SK-N-SH (cell line): ENCODE data around the gene SMIM44. TPM values are rescaled to one million over a fixed set of nuclear protein-coding genes. Genes with fewer than 3 reads are reported as not detected.

Source experiments
- CTCF ChIA-PET: fragments of 300-600, 350-600 bp; formaldehyde crosslinking; extraction: SDS; loops from one replicate; lab custom pipeline; 2021; lab: Yijun Ruan, JAX
- POLR2A ChIA-PET: fragments of 350-600 bp; sonication (Branson Sonifier 250); formaldehyde crosslinking; extraction: SDS; loops from one replicate; lab custom pipeline; 2020; ENCODE audit warnings: antibody characterized with exemption, inconsistent platforms; lab: Yijun Ruan, JAX
- DNase-seq: peaks from one replicate; pipeline ENCODE4 v3.0.0; 2012
- H2AFZ ChIP-seq: fragments of 200-600 bp; sonication (generic); 2 replicates; pipeline ENCODE4 v1.8.1; 2016; ENCODE audit warnings: antibody characterized with exemption, mild to moderate bottlenecking, low read depth
- H3F3A ChIP-seq: fragments of 200-600 bp; sonication (generic); replicated peaks from 2 replicates; pipeline ENCODE3; 2016; ENCODE audit warnings: antibody characterized with exemption, mild to moderate bottlenecking; ENCODE audit not compliant: insufficient read depth
- H3K27ac ChIP-seq, 2 experiments: fragments of 200-500 bp in 1 of 2; fragments of 200-600 bp in 1 of 2; sonication (Bioruptor generic) in 1 of 2; sonication (generic), shearing (Covaris generic) in 1 of 2; 2 replicates each; pipeline versions ENCODE4 v1.5.1 to v1.6.1; 2014 to 2016; ENCODE audit warnings: low read depth in 2 of 2, inconsistent platforms in 1 of 2, low read length in 1 of 2, mild to moderate bottlenecking in 1 of 2, mixed read lengths in 1 of 2
- H3K27me3 ChIP-seq: fragments of 200-600 bp; sonication (generic), shearing (Covaris generic); 2 replicates; pipeline ENCODE4 v1.6.1; 2016; ENCODE audit warnings: mixed run types; ENCODE audit not compliant: insufficient read depth
- H3K36me3 ChIP-seq, 2 experiments: fragments of 200-500 bp in 1 of 2; fragments of 200-600 bp in 1 of 2; sonication (Bioruptor generic) in 1 of 2; sonication (generic) in 1 of 2; replicated peaks in 1 of 2; 2 replicates each; pipeline versions ENCODE3 to v1.5.1; 2014 to 2016; ENCODE audit warnings: low read length in 1 of 2, mild to moderate bottlenecking in 1 of 2; ENCODE audit not compliant: insufficient read depth in 2 of 2, control insufficient read depth in 1 of 2
- H3K4me1 ChIP-seq, 2 experiments: fragments of 200-500 bp in 1 of 2; fragments of 200-600 bp in 1 of 2; sonication (Bioruptor generic) in 1 of 2; sonication (generic), shearing (Covaris generic) in 1 of 2; 2 replicates each; pipeline versions ENCODE4 v1.5.1 to v1.6.1; 2014 to 2016; ENCODE audit warnings: low read depth in 1 of 2, low read length in 1 of 2, mixed run types in 1 of 2; ENCODE audit not compliant: insufficient read depth in 2 of 2, control insufficient read depth in 1 of 2
- H3K4me2 ChIP-seq: fragments of 200-600 bp; sonication (generic), shearing (Covaris generic); 2 replicates; pipeline ENCODE4 v1.6.1; 2017; ENCODE audit warnings: mixed run types
- H3K4me3 ChIP-seq, 2 experiments: fragments of 200-500 bp in 1 of 2; fragments of 200-600 bp in 1 of 2; sonication (Bioruptor generic) in 1 of 2; sonication (generic), shearing (Covaris generic) in 1 of 2; 2 replicates each; pipeline versions ENCODE4 v1.5.1 to v1.8.1; 2014 to 2016; ENCODE audit warnings: low read depth in 2 of 2, inconsistent platforms in 1 of 2, low read length in 1 of 2, mild to moderate bottlenecking in 1 of 2, mixed read lengths in 1 of 2, moderate library complexity in 1 of 2
- H3K79me2 ChIP-seq: fragments of 200-600 bp; sonication (generic); 2 replicates; pipeline ENCODE4 v1.8.1; 2017; ENCODE audit warnings: mild to moderate bottlenecking; ENCODE audit not compliant: insufficient read depth
- H3K9ac ChIP-seq: fragments of 200-600 bp; sonication (generic); 2 replicates; pipeline ENCODE4 v1.6.1; 2017; ENCODE audit warnings: mixed run types
- H3K9me2 ChIP-seq: fragments of 200-600 bp; sonication (generic); 2 replicates; pipeline ENCODE4 v1.6.1; 2017; ENCODE audit warnings: mixed run types
- H3K9me3 ChIP-seq: fragments of 200-600 bp; sonication (generic); 2 replicates; pipeline ENCODE4 v1.6.1; 2017; ENCODE audit warnings: mixed run types, mild to moderate bottlenecking, moderate library complexity
- H4K20me1 ChIP-seq: fragments of 200-600 bp; sonication (generic); 2 replicates; pipeline ENCODE4 v1.6.1; 2017; ENCODE audit warnings: mild to moderate bottlenecking, mixed run types; ENCODE audit not compliant: insufficient read depth
- EP300 ChIP-seq, 2 experiments: IDR thresholded peaks; 2 replicates each; pipeline versions ENCODE4 v1.4.0 to v1.6.1; 2012; ENCODE audit warnings: borderline replicate concordance in 1 of 2, low read depth in 1 of 2, low read length in 1 of 2
- FOSL2 ChIP-seq: IDR thresholded peaks from 2 replicates; pipeline ENCODE4 v1.4.0; 2012; ENCODE audit warnings: low read depth, mild to moderate bottlenecking, moderate library complexity, borderline replicate concordance
- GATA2 ChIP-seq: sonication (generic); formaldehyde crosslinking; IDR thresholded peaks from 2 replicates; pipeline ENCODE4 v1.5.0; 2020; ENCODE audit warnings: mild to moderate bottlenecking, missing genetic modification reagents
- JUND ChIP-seq: IDR thresholded peaks from 2 replicates; pipeline ENCODE4 v1.4.0; 2012
- MEF2A ChIP-seq: IDR thresholded peaks from 2 replicates; pipeline ENCODE4 v1.4.0; 2012; ENCODE audit warnings: low read depth, borderline replicate concordance
- NFIC ChIP-seq: IDR thresholded peaks from 2 replicates; pipeline ENCODE4 v1.4.0; 2012; ENCODE audit warnings: borderline replicate concordance
- POLR2AphosphoS5 ChIP-seq: IDR thresholded peaks from 2 replicates; pipeline ENCODE4 v1.6.1; 2012; ENCODE audit warnings: low read depth, low read length
- RCOR1 ChIP-seq: fragments of 150-350 bp; IDR thresholded peaks from 2 replicates; pipeline ENCODE4 v1.6.1; 2017; ENCODE audit warnings: antibody characterized with exemption, low read length
- RXRA ChIP-seq: IDR thresholded peaks from 2 replicates; pipeline ENCODE4 v1.4.0; 2012; ENCODE audit warnings: low read depth, mild to moderate bottlenecking, borderline replicate concordance
- SMC3 ChIP-seq: IDR thresholded peaks from 2 replicates; pipeline ENCODE4 v1.6.1; 2012; ENCODE audit warnings: low read depth, low read length, improper control_type of control experiment
- TCF12 ChIP-seq: IDR thresholded peaks from 2 replicates; pipeline ENCODE4 v1.4.0; 2012
- TEAD4 ChIP-seq: IDR thresholded peaks from 2 replicates; pipeline ENCODE4 v1.4.0; 2012; ENCODE audit warnings: mild to moderate bottlenecking, borderline replicate concordance; ENCODE audit not compliant: insufficient read depth
- YY1 ChIP-seq: IDR thresholded peaks from 2 replicates; pipeline ENCODE4 v1.4.0; 2012; ENCODE audit warnings: low read depth, mild to moderate bottlenecking
- WGBS: methylation state at CpG from one replicate; pipeline ENCODE4 v1.1.6; 2017; ENCODE audit warnings: low lambda C conversion rate; 5-methylcytosine and 5-hydroxymethylcytosine counted together
- polyA plus RNA-seq, 3 experiments: library from polyadenylated mRNA; depleted of rRNA; stranded (reverse); fragments of >200 nt; gene quantifications; 2 replicates each; pipeline ENCODE4 v1.2.3, GENCODE V29; 2012
- TF ChIP-seq, protein P1 (sequence below): fragments of 200-600 bp; sonication (generic); IDR thresholded peaks from 2 replicates; pipeline ENCODE4 v1.6.1; 2017; ENCODE audit warnings: antibody characterized with exemption, mild to moderate bottlenecking, moderate library complexity
- TF ChIP-seq, protein P2 (sequence below): IDR thresholded peaks from 2 replicates; pipeline ENCODE4; 2012
- TF ChIP-seq, protein P3 (sequence below): IDR thresholded peaks from 2 replicates; pipeline ENCODE4 v1.6.1; 2012; ENCODE audit warnings: mild to moderate bottlenecking, low read depth, low read length, moderate library complexity
- TF ChIP-seq, protein P4 (sequence below): IDR thresholded peaks from 2 replicates; pipeline ENCODE4 v1.4.0; 2012; ENCODE audit warnings: low read depth
- TF ChIP-seq, protein P5 (sequence below): IDR thresholded peaks from 2 replicates; pipeline ENCODE4 v1.4.0; 2012; ENCODE audit warnings: low read depth, borderline replicate concordance

SMIM44 gene
- polyA plus RNA-seq, 1 of the 3 experiments (the other 2 are of a cell fraction) = not detected

DNA sequence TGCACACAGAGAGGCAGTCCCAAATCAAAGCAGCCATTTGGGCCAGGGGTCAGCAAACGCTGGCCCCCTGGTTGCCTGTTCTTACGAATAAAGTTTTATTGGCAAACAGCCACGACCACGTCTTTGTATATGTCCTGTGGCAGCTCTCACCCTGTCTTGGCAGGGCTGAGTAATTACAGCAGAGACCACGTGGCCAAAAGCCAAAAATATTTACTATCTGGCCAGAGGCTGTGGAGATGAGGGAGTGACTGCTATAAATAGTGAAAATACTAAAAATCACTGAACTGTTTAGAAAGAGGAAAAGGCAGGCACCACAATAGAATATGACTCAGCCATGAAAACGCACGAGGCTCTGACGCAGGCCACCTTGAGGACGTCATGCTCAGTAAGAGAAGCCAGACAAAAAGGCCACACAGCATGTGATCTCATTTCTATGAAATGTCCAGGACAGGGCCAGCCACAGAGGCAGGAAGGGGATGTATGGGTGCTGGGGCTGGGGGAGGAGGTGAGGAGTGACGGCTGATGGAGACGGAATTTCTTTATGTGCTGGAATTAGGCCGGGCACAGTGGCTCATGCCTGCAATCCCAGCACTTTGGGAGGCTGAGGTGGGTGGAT, 32.3 kb downstream of the SMIM44 start:
- no peaks in the 10 kb centered on the region; a peak in 1 of 4 replicates for H3K4me1 ChIP-seq
- no peak overlapping the region for H3K4me3 ChIP-seq
- peaks cover 27% of the 10 kb centered on the region for H4K20me1 ChIP-seq
- peaks cover 28% of the 10 kb centered on the region; the same call in 1 of the 2 replicates for H3K79me2 ChIP-seq
- 11% methylated on average over 12 of the region's 12 CpGs for WGBS
- no peaks in the 10 kb centered on the region for H3K27me3 ChIP-seq
- no peaks in the 10 kb centered on the region for H3K9me2 ChIP-seq
- ChIA-PET POLR2A (no interaction called here), CTCF (interaction anchor here (1.6 kb wide), 1 partner anchor 10 kb away, joined by 4 read pairs; no protein-coding TSS in a partner anchor)
- DNase-seq = no peak
- peak overlapping the region; percentile 44; the same call in 1 of the 2 replicates for H3K4me2 ChIP-seq
- H3K27ac ChIP-seq = peak overlapping the region in 1 of 2 experiments; percentile 97; a peak in 3 of 4 replicates
- H2AFZ ChIP-seq = no peak overlapping the region
- H3K36me3 ChIP-seq = peaks cover 27 to 48% of the 10 kb centered on the region in 2 experiments
- H3F3A ChIP-seq = peaks cover 24% of the 10 kb centered on the region
- no peaks in the 10 kb centered on the region for H3K9me3 ChIP-seq
- peak overlapping the region; percentile 64 for H3K9ac ChIP-seq
- TF ChIP-seq EP300 (IDR thresholded peaks at IDR 0.05; ENCODE audit: borderline replicate concordance in 1 of 2, low read depth in 1 of 2, low read length in 1 of 2) = peak in 1 of 2 experiments; percentile 14; a peak in 1 of 4 replicates
- TF ChIP-seq, protein P1, sequence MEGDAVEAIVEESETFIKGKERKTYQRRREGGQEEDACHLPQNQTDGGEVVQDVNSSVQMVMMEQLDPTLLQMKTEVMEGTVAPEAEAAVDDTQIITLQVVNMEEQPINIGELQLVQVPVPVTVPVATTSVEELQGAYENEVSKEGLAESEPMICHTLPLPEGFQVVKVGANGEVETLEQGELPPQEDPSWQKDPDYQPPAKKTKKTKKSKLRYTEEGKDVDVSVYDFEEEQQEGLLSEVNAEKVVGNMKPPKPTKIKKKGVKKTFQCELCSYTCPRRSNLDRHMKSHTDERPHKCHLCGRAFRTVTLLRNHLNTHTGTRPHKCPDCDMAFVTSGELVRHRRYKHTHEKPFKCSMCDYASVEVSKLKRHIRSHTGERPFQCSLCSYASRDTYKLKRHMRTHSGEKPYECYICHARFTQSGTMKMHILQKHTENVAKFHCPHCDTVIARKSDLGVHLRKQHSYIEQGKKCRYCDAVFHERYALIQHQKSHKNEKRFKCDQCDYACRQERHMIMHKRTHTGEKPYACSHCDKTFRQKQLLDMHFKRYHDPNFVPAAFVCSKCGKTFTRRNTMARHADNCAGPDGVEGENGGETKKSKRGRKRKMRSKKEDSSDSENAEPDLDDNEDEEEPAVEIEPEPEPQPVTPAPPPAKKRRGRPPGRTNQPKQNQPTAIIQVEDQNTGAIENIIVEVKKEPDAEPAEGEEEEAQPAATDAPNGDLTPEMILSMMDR = no peak
- TF ChIP-seq NFIC = peak; percentile 81
- TF ChIP-seq TEAD4 = 0 out of 2 replicates have a peak, but pooled peaks have one; percentile 38
- TF ChIP-seq TCF12 = peak; percentile 55; the same call in 1 of the 2 replicates
- peak; percentile 15; the same call in 1 of the 2 replicates for TF ChIP-seq POLR2AphosphoS5
- peak; percentile 64; the same call in 1 of the 2 replicates for TF ChIP-seq JUND
- TF ChIP-seq, protein P2, sequence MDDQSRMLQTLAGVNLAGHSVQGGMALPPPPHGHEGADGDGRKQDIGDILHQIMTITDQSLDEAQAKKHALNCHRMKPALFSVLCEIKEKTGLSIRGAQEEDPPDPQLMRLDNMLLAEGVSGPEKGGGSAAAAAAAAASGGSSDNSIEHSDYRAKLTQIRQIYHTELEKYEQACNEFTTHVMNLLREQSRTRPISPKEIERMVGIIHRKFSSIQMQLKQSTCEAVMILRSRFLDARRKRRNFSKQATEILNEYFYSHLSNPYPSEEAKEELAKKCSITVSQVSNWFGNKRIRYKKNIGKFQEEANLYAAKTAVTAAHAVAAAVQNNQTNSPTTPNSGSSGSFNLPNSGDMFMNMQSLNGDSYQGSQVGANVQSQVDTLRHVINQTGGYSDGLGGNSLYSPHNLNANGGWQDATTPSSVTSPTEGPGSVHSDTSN = peak; percentile 75
- TF ChIP-seq SMC3 = no peak
- TF ChIP-seq, protein P3, sequence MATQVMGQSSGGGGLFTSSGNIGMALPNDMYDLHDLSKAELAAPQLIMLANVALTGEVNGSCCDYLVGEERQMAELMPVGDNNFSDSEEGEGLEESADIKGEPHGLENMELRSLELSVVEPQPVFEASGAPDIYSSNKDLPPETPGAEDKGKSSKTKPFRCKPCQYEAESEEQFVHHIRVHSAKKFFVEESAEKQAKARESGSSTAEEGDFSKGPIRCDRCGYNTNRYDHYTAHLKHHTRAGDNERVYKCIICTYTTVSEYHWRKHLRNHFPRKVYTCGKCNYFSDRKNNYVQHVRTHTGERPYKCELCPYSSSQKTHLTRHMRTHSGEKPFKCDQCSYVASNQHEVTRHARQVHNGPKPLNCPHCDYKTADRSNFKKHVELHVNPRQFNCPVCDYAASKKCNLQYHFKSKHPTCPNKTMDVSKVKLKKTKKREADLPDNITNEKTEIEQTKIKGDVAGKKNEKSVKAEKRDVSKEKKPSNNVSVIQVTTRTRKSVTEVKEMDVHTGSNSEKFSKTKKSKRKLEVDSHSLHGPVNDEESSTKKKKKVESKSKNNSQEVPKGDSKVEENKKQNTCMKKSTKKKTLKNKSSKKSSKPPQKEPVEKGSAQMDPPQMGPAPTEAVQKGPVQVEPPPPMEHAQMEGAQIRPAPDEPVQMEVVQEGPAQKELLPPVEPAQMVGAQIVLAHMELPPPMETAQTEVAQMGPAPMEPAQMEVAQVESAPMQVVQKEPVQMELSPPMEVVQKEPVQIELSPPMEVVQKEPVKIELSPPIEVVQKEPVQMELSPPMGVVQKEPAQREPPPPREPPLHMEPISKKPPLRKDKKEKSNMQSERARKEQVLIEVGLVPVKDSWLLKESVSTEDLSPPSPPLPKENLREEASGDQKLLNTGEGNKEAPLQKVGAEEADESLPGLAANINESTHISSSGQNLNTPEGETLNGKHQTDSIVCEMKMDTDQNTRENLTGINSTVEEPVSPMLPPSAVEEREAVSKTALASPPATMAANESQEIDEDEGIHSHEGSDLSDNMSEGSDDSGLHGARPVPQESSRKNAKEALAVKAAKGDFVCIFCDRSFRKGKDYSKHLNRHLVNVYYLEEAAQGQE = no peak
- TF ChIP-seq, protein P4, sequence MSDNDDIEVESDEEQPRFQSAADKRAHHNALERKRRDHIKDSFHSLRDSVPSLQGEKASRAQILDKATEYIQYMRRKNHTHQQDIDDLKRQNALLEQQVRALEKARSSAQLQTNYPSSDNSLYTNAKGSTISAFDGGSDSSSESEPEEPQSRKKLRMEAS = peak; percentile 92
- no peak for TF ChIP-seq GATA2
- TF ChIP-seq, protein P5, sequence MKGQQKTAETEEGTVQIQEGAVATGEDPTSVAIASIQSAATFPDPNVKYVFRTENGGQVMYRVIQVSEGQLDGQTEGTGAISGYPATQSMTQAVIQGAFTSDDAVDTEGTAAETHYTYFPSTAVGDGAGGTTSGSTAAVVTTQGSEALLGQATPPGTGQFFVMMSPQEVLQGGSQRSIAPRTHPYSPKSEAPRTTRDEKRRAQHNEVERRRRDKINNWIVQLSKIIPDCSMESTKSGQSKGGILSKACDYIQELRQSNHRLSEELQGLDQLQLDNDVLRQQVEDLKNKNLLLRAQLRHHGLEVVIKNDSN = peak; percentile 81; the same call in 1 of the 2 replicates
- peak; percentile 98 for TF ChIP-seq MEF2A
- TF ChIP-seq YY1 = no peak
- peak; percentile 80; the same call in 1 of the 2 replicates for TF ChIP-seq FOSL2
- TF ChIP-seq RCOR1 = 0 out of 2 replicates have a peak, but pooled peaks have one; percentile 30
- no peak; the same call in 1 of the 2 replicates for TF ChIP-seq RXRA
